K562 (cell line): ENCODE results near the gene FAM187B. TPM values are rescaled to one million over a fixed set of nuclear protein-coding genes. Genes with fewer than 3 reads are reported as not detected.

ENCODE experiments used
- CREB1 ChIP-seq, 2 experiments: sonication (generic) in 1 of 2; formaldehyde crosslinking in 1 of 2; IDR thresholded peaks; 2 replicates each; pipeline versions ENCODE4 v1.6.1 to v1.8.0; 2012 to 2022; ENCODE audit warnings: inconsistent platforms in 1 of 2, mild to moderate bottlenecking in 1 of 2, missing genetic modification reagents in 1 of 2, moderate library complexity in 1 of 2
- DPF2 ChIP-seq: fragments of 450-650 bp; IDR thresholded peaks from 2 replicates; pipeline ENCODE4 v1.6.1; 2016
- E2F6 ChIP-seq, 2 experiments: IDR thresholded peaks; 2 replicates each; pipeline ENCODE4 v1.6.1; 2011; ENCODE audit warnings: borderline replicate concordance in 1 of 2, control low read depth in 1 of 2, low read depth in 1 of 2, low read length in 1 of 2, mild to moderate bottlenecking in 1 of 2, mixed read lengths in 1 of 2, moderate library complexity in 1 of 2; ENCODE audit not compliant: insufficient read depth in 1 of 2, insufficient read length in 1 of 2, poor library complexity in 1 of 2, severe bottlenecking in 1 of 2; ENCODE audit errors: extremely low read depth in 1 of 2
- FOXP4 ChIP-seq: sonication (generic); formaldehyde crosslinking; IDR thresholded peaks from 2 replicates; pipeline ENCODE4 v1.8.0; 2022; ENCODE audit warnings: mild to moderate bottlenecking, missing genetic modification reagents, borderline replicate concordance
- GMEB1 ChIP-seq: fragments of 250-450 bp; sonication (Bioruptor Pico); IDR thresholded peaks from 2 replicates; pipeline ENCODE4 v1.4.0; 2020; ENCODE audit warnings: mild to moderate bottlenecking
- KDM5B ChIP-seq: fragments of 200-600 bp; sonication (generic); IDR thresholded peaks from 2 replicates; pipeline ENCODE4 v1.6.1; 2012; ENCODE audit warnings: low read depth, mild to moderate bottlenecking, moderate library complexity, low read length, control low read depth, inconsistent platforms; ENCODE audit not compliant: insufficient replicate concordance
- KHSRP ChIP-seq: fragments of 450-650 bp; IDR thresholded peaks from 2 replicates; pipeline ENCODE4 v1.6.1; 2017
- PHF21A ChIP-seq: fragments of 450-650 bp; IDR thresholded peaks from 2 replicates; pipeline ENCODE4 v1.6.1; 2017; ENCODE audit warnings: low read depth, borderline replicate concordance
- POLR3A ChIP-seq: IDR thresholded peaks from 2 replicates; pipeline ENCODE4 v1.6.1; 2011; ENCODE audit warnings: borderline replicate concordance, mild to moderate bottlenecking, moderate library complexity; ENCODE audit not compliant: insufficient read length, insufficient read depth; ENCODE audit errors: extremely low read depth
- RNF2 ChIP-seq: sonication (generic); IDR thresholded peaks from 2 replicates; pipeline ENCODE4 v1.6.1; 2016
- SAFB ChIP-seq: fragments of 200-400 bp; formaldehyde crosslinking; IDR thresholded peaks from 2 replicates; pipeline ENCODE4 v1.6.1; 2017; ENCODE audit warnings: low read depth, low read length, borderline replicate concordance
- SREBF1 ChIP-seq: fragments of 150-350 bp; IDR thresholded peaks from 2 replicates; pipeline ENCODE4 v1.6.1; 2014; ENCODE audit warnings: antibody characterized with exemption, low read depth, low read length, borderline replicate concordance
- SRSF9 ChIP-seq: fragments of 200-400 bp; formaldehyde crosslinking; IDR thresholded peaks from 2 replicates; pipeline ENCODE4 v1.6.1; 2017; ENCODE audit warnings: low read depth, low read length, borderline replicate concordance
- ZNF384 ChIP-seq: IDR thresholded peaks from 2 replicates; pipeline ENCODE4 v1.6.1; 2012; ENCODE audit warnings: low read depth, low read length, improper control_type of control experiment
- ZNF408 ChIP-seq: fragments of 250-450 bp; sonication (Bioruptor Pico); IDR thresholded peaks from 2 replicates; pipeline ENCODE4 v1.4.0; 2020; ENCODE audit warnings: low read depth, mild to moderate bottlenecking, moderate library complexity
- ZNF639 ChIP-seq, 2 experiments: fragments of 200-800 bp in 1 of 2; sonication (Bioruptor generic) in 1 of 2; sonication (generic) in 1 of 2; formaldehyde crosslinking in 1 of 2; IDR thresholded peaks in 1 of 2; conservative IDR thresholded peaks in 1 of 2; 2 replicates each; pipeline versions ENCODE4 v1.5.0 to v1.6.1; 2016 to 2020; ENCODE audit warnings: missing compliant biosample characterization in 1 of 2, missing genetic modification characterization in 1 of 2, missing genetic modification reagents in 1 of 2
- ZNF699 ChIP-seq: fragments of 250-450 bp; sonication (Bioruptor Pico); IDR thresholded peaks from 2 replicates; pipeline ENCODE4 v1.8.0; 2021; ENCODE audit warnings: mild to moderate bottlenecking, moderate library complexity; ENCODE audit not compliant: insufficient replicate concordance
- ZSCAN29 ChIP-seq: fragments of 450-650 bp; IDR thresholded peaks from 2 replicates; pipeline ENCODE4 v1.6.1; 2017
- polyA plus RNA-seq, 8 experiments: library from polyadenylated mRNA; depleted of rRNA in 4 of 8; stranded (reverse) in 5 of 8; unstranded in 3 of 8; fragments of >200 nt; fragmentation: Nextera tagmentation in 2 of 8; fragmentation: Illumina TruSeq in 1 of 8; extraction: Ambion mirVana in 2 of 8; extraction: Trizol in 1 of 8; gene quantifications; 2 replicates each; pipeline versions ENCODE4 v1.2.1 to v1.2.3, GENCODE V29; 2011 to 2014; ENCODE audit warnings: inconsistent platforms in 1 of 8, missing spikeins in 1 of 8
- total RNA-seq, 7 experiments: library from RNA; depleted of rRNA in 6 of 7; stranded (reverse); fragments of >200 nt in 6 of 7; fragmentation: Illumina TruSeq in 2 of 7; extraction: Trizol in 2 of 7; gene quantifications; 2 replicates each; pipeline versions ENCODE4 v1.2.1 to v1.2.3, GENCODE V29; 2011 to 2021; ENCODE audit warnings: low replicate concordance in 1 of 7

FAM187B gene
- total and polyA plus RNA-seq, 9 of the 15 experiments (the other 6 are each of a cell fraction or from before 2014, with no cell fraction given), result 0.04 to 0.09 TPM; not detected in 7

GRCh38 chr19:35216833-35217648 is 11.5 kb downstream of the FAM187B start (continued):
- no peak for TF ChIP-seq FOXP4 (CRISPR knock-in tag)
- TF ChIP-seq SREBF1, result no peak
- no peak for TF ChIP-seq ZNF384
- no peak for TF ChIP-seq ZSCAN29
- TF ChIP-seq RNF2, result no peak
- TF ChIP-seq KDM5B, result no peak
- no peak for TF ChIP-seq ZNF408 (CRISPR knock-in tag)
- TF ChIP-seq ZNF639 (CRISPR knock-in tag; conservative IDR thresholded peaks at IDR 0.05 in 1 of 2, IDR thresholded peaks at IDR 0.05 in 1 of 2), result no peak
- no peak for TF ChIP-seq POLR3A
- no peak for TF ChIP-seq CREB1 (IDR thresholded peaks at IDR 0.05)
- no peak for TF ChIP-seq CREB1 (CRISPR knock-in tag; IDR thresholded peaks at IDR 0.05)
- no peak for TF ChIP-seq GMEB1 (CRISPR knock-in tag)
- no peak for TF ChIP-seq DPF2
- TF ChIP-seq KHSRP, result no peak
- TF ChIP-seq PHF21A, result no peak
- TF ChIP-seq SAFB, result no peak
- no peak for TF ChIP-seq ZNF699 (CRISPR knock-in tag)
- no peak for TF ChIP-seq E2F6 (IDR thresholded peaks at IDR 0.05; ENCODE audit: borderline replicate concordance in 1 of 2, extremely low read depth in 1 of 2, insufficient read depth in 1 of 2, insufficient read length in 1 of 2, low read depth in 1 of 2, low read length in 1 of 2, poor library complexity in 1 of 2, severe bottlenecking in 1 of 2)
- TF ChIP-seq SRSF9, result no peak
